Measurements from ENCODE around the gene AIPL1.
"Not testable (repeated sequence)": the region's sequence is repeated elsewhere in the genome, so short reads cannot be mapped to it uniquely, and the experiment has no call there.

AIPL1 gene, protein sequence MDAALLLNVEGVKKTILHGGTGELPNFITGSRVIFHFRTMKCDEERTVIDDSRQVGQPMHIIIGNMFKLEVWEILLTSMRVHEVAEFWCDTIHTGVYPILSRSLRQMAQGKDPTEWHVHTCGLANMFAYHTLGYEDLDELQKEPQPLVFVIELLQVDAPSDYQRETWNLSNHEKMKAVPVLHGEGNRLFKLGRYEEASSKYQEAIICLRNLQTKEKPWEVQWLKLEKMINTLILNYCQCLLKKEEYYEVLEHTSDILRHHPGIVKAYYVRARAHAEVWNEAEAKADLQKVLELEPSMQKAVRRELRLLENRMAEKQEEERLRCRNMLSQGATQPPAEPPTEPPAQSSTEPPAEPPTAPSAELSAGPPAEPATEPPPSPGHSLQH

DNA sequence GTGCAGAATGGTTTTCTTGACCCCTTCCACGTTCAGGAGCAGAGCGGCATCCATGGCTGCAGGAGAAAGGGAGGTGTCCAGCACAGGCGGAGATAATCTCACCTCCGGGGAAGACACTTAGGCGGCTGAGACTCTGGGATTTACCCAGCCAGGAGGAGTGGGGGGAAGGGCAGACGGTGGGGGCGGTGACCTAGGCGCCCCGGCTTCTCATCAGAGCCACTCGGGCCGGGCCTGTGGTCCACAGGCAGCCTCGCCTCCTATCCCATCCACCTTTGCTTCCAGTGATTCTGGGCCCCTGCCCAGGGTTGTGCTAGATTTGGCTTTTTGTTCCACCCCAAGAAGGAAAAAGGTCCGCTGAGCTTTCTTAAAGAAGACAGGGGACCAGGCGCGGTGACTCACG lies at the start of gene AIPL1:
TSS of gene AIPL1 (minus strand) at position 71 of the 400 bp plus-strand sequence. CDS start at position 54, 17 bp downstream.
- H3K27me3 ChIP-seq (ENCODE audit: low read length): no peaks in the 10 kb centered on the region
- H3K27ac ChIP-seq (ENCODE audit: low read depth, low read length): no peak within 1 kb of the TSS
- H3K4me2 ChIP-seq (ENCODE audit: low read depth, low read length, poor library complexity, severe bottlenecking): no peak within 1 kb of the TSS
- no peaks in the 10 kb centered on the region for H3K79me2 ChIP-seq (ENCODE audit: insufficient read depth, low read length)
- H3K9me2 ChIP-seq (replicated peaks; ENCODE audit: insufficient read depth, low read length): no peaks in the 10 kb centered on the region
- TF ChIP-seq EZH2phosphoT487 (conservative IDR thresholded peaks at IDR 0.05; ENCODE audit: low read length): no peak
- TF ChIP-seq, protein P1, sequence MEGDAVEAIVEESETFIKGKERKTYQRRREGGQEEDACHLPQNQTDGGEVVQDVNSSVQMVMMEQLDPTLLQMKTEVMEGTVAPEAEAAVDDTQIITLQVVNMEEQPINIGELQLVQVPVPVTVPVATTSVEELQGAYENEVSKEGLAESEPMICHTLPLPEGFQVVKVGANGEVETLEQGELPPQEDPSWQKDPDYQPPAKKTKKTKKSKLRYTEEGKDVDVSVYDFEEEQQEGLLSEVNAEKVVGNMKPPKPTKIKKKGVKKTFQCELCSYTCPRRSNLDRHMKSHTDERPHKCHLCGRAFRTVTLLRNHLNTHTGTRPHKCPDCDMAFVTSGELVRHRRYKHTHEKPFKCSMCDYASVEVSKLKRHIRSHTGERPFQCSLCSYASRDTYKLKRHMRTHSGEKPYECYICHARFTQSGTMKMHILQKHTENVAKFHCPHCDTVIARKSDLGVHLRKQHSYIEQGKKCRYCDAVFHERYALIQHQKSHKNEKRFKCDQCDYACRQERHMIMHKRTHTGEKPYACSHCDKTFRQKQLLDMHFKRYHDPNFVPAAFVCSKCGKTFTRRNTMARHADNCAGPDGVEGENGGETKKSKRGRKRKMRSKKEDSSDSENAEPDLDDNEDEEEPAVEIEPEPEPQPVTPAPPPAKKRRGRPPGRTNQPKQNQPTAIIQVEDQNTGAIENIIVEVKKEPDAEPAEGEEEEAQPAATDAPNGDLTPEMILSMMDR (IDR thresholded peaks at IDR 0.05; ENCODE audit: insufficient read depth, low read length, poor library complexity, severe bottlenecking): no peak
- H3K9me3 ChIP-seq (ENCODE audit: insufficient read depth, low read length): peaks cover 6% of the 10 kb centered on the region; the same call in 1 of the 2 replicates
- H3K4me3 ChIP-seq (ENCODE audit: insufficient read depth, low read length, poor library complexity, severe bottlenecking): no peak within 1 kb of the TSS
- no peak within 1 kb of the TSS for H3K9ac ChIP-seq (ENCODE audit: low read length)
- no peaks in the 10 kb centered on the region for H4K20me1 ChIP-seq (ENCODE audit: low read depth, low read length)
- H3F3A ChIP-seq (ENCODE audit: insufficient read depth): no peaks in the 10 kb centered on the region
- no peak within 1 kb of the TSS for H2AFZ ChIP-seq (ENCODE audit: low read depth, low read length, severe bottlenecking)
- H3K36me3 ChIP-seq (ENCODE audit: low read length): no peaks in the 10 kb centered on the region

DNA sequence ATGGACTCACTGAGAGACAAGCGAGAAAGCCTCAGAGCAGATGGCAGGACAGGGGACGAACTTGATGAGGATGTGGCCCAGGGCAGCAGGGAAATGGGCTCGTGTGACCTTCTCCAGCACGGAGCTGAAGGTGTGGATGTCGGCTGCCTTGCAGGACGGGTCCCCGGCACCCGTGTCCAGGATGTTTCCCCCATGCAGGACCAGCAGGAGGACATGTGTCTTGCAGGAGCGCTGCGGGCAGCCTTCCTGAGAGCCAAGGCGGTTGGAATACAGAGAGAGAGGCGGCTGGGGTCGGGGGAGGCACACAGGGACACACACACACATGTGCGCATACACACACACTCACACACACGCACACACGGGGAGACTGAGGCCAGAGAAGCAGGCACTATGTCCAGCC lies 48.6 kb upstream of the AIPL1 start:
- Histone ChIP-seq H2AFZ (ENCODE audit: low read depth, low read length, severe bottlenecking) (no peak overlapping the region), H3K27me3 (ENCODE audit: low read length) (no peaks in the 10 kb centered on the region), H3K4me3 (ENCODE audit: insufficient read depth, low read length, poor library complexity, severe bottlenecking) (no peak overlapping the region), H3K79me2 (ENCODE audit: insufficient read depth, low read length) (no peaks in the 10 kb centered on the region), H3K9ac (ENCODE audit: low read length) (no peak overlapping the region), H3K36me3 (ENCODE audit: low read length) (no peaks in the 10 kb centered on the region), H4K20me1 (ENCODE audit: low read depth, low read length) (no peaks in the 10 kb centered on the region), H3K4me2 (ENCODE audit: low read depth, low read length, poor library complexity, severe bottlenecking) (no peak overlapping the region), H3K27ac (ENCODE audit: low read depth, low read length) (no peak overlapping the region), H3K9me3 (ENCODE audit: insufficient read depth, low read length) (no peaks in the 10 kb centered on the region), H3F3A (ENCODE audit: insufficient read depth) (no peaks in the 10 kb centered on the region), H3K9me2 (replicated peaks; ENCODE audit: insufficient read depth, low read length) (no peaks in the 10 kb centered on the region)
- TF ChIP-seq EZH2phosphoT487 (conservative IDR thresholded peaks at IDR 0.05; ENCODE audit: low read length): no peak
- TF ChIP-seq, protein P1 (IDR thresholded peaks at IDR 0.05; ENCODE audit: insufficient read depth, low read length, poor library complexity, severe bottlenecking): no peak

DNA sequence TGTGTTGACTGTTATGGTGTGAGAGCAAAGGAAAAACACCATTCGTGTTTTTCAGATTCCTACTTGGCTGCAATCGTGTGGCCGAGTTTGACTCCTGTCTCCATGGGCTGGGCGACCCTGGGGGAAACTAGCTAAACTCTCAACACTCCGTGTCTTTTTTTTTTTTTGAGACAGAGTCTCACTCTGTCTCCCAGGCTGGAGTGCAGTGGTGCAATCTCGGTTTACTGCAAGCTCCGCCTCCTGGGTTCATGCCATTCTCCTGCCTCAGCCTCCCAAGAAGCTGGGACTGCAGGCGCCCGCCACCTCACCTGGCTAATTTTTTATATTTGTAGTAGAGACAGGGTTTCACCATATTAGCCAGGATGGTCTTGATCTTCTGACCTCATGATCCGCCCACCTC lies 47.9 kb upstream of the AIPL1 start:
- not testable (repeated sequence) for H3K9ac ChIP-seq (ENCODE audit: low read length); H3K27me3 ChIP-seq (ENCODE audit: low read length); H3K27ac ChIP-seq (ENCODE audit: low read depth, low read length); H3K4me2 ChIP-seq (ENCODE audit: low read depth, low read length, poor library complexity, severe bottlenecking); H3K9me3 ChIP-seq (ENCODE audit: insufficient read depth, low read length); H3K79me2 ChIP-seq (ENCODE audit: insufficient read depth, low read length); H2AFZ ChIP-seq (ENCODE audit: low read depth, low read length, severe bottlenecking); H3F3A ChIP-seq (ENCODE audit: insufficient read depth); H3K36me3 ChIP-seq (ENCODE audit: low read length); H3K4me3 ChIP-seq (ENCODE audit: insufficient read depth, low read length, poor library complexity, severe bottlenecking); H4K20me1 ChIP-seq (ENCODE audit: low read depth, low read length); H3K9me2 ChIP-seq (replicated peaks; ENCODE audit: insufficient read depth, low read length)

DNA sequence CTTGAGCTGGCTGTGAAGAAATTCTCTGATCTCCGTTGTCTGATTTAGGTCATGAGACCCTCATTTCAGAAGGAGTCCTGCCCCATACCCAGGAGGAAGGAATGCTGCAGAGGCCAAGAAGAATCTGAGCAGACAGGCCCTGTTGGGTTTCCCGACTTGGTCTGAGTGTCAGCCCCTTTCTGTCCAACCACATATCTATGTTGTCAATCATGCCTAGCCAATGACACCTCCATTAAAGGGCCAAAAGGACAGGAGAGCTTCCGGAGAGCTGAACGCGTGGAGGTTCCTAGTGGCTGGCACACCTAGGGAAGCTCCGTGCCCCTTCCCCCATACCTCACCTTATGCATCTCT lies 47.2 kb upstream of the AIPL1 start:
- Histone ChIP-seq H3K9ac (ENCODE audit: low read length) (no peak overlapping the region), H3K27ac (ENCODE audit: low read depth, low read length) (no peak overlapping the region), H4K20me1 (ENCODE audit: low read depth, low read length) (no peaks in the 10 kb centered on the region), H3K9me2 (replicated peaks; ENCODE audit: insufficient read depth, low read length) (no peaks in the 10 kb centered on the region), H2AFZ (ENCODE audit: low read depth, low read length, severe bottlenecking) (no peak overlapping the region), H3F3A (ENCODE audit: insufficient read depth) (no peaks in the 10 kb centered on the region), H3K4me3 (ENCODE audit: insufficient read depth, low read length, poor library complexity, severe bottlenecking) (no peak overlapping the region), H3K27me3 (ENCODE audit: low read length) (no peaks in the 10 kb centered on the region), H3K79me2 (ENCODE audit: insufficient read depth, low read length) (no peaks in the 10 kb centered on the region), H3K36me3 (ENCODE audit: low read length) (no peaks in the 10 kb centered on the region), H3K4me2 (ENCODE audit: low read depth, low read length, poor library complexity, severe bottlenecking) (no peak overlapping the region), H3K9me3 (ENCODE audit: insufficient read depth, low read length) (no peaks in the 10 kb centered on the region)
- TF ChIP-seq EZH2phosphoT487 (conservative IDR thresholded peaks at IDR 0.05; ENCODE audit: low read length): no peak
- TF ChIP-seq, protein P1 (IDR thresholded peaks at IDR 0.05; ENCODE audit: insufficient read depth, low read length, poor library complexity, severe bottlenecking): no peak
